ENCODE results near the gene WDPCP. TPM values are rescaled to one million over a fixed set of nuclear protein-coding genes. Genes with fewer than 3 reads are reported as not detected.

WDPCP gene
- total RNA-seq, 1 donor from 2014 or later, result 12.3 TPM

- intact Hi-C loops (cut with DNase I), result no loop called here
Measured at GRCh38 chr2:63622751-63623150, 34.5 kb upstream of the WDPCP start.

GRCh38 chr2:63619328-63619727, 31.1 kb upstream of the WDPCP start:
- H3K27me3 ChIP-seq (ENCODE audit: low read depth), result no peaks in the 10 kb centered on the region
- intact Hi-C loops (cut with DNase I), result no loop called here
- H3K4me1 ChIP-seq, result no peaks in the 10 kb centered on the region
- TF ChIP-seq CTCF (IDR thresholded peaks at IDR 0.05), result no peak
- H3K27ac ChIP-seq, result no peak overlapping the region
- H3K9me3 ChIP-seq, result no peaks in the 10 kb centered on the region
- no peaks in the 10 kb centered on the region for H3K36me3 ChIP-seq
- H3K4me3 ChIP-seq, result no peak overlapping the region
- DNase-seq (no peak), ATAC-seq (no peak)

More at GRCh38 chr2:63622751-63623150, 34.5 kb upstream of the WDPCP start:
- no peaks in the 10 kb centered on the region for H3K9me3 ChIP-seq
- TF ChIP-seq CTCF (IDR thresholded peaks at IDR 0.05), result no peak
- no peak for ATAC-seq
- no peak overlapping the region for H3K4me3 ChIP-seq
- no peaks in the 10 kb centered on the region for H3K36me3 ChIP-seq
- no peak overlapping the region for H3K27ac ChIP-seq
- H3K27me3 ChIP-seq (ENCODE audit: low read depth), result no peaks in the 10 kb centered on the region
- no peaks in the 10 kb centered on the region for H3K4me1 ChIP-seq
- no peak for DNase-seq

GRCh38 chr2:63617366-63617765, 29.1 kb upstream of the WDPCP start:
- no peak for ATAC-seq
- H3K27me3 ChIP-seq (ENCODE audit: low read depth), result no peaks in the 10 kb centered on the region
- H3K4me3 ChIP-seq, result no peak overlapping the region
- H3K4me1 ChIP-seq, result no peaks in the 10 kb centered on the region
- TF ChIP-seq CTCF (IDR thresholded peaks at IDR 0.05), result no peak
- H3K36me3 ChIP-seq, result no peaks in the 10 kb centered on the region
- intact Hi-C loops (cut with DNase I), result no loop called here
- no peak for DNase-seq
- no peak overlapping the region for H3K27ac ChIP-seq
- no peaks in the 10 kb centered on the region for H3K9me3 ChIP-seq

- ATAC-seq, result no peak
- Histone ChIP-seq H3K27me3 (ENCODE audit: low read depth) (no peaks in the 10 kb centered on the region), H3K36me3 (no peaks in the 10 kb centered on the region), H3K27ac (no peak overlapping the region), H3K4me3 (no peak overlapping the region), H3K4me1 (no peaks in the 10 kb centered on the region), H3K9me3 (no peaks in the 10 kb centered on the region)
- intact Hi-C loops (cut with DNase I), result no loop called here
- DNase-seq, result no peak
- TF ChIP-seq CTCF (IDR thresholded peaks at IDR 0.05), result no peak
Measured at GRCh38 chr2:63614983-63615945, 27.0 kb upstream of the WDPCP start.

GRCh38 chr2:63614448-63614968, 26.2 kb upstream of the WDPCP start:
- DNase-seq (no peak), ATAC-seq (no peak)
- Histone ChIP-seq H3K27ac (no peak overlapping the region), H3K27me3 (ENCODE audit: low read depth) (no peaks in the 10 kb centered on the region), H3K9me3 (no peaks in the 10 kb centered on the region), H3K36me3 (no peaks in the 10 kb centered on the region), H3K4me1 (no peaks in the 10 kb centered on the region), H3K4me3 (no peak overlapping the region)
- TF ChIP-seq CTCF (IDR thresholded peaks at IDR 0.05), result no peak
- intact Hi-C loops (cut with DNase I), result no loop called here
